HG03060 (cell line): ENCODE measurements around the gene SIAH2.

Source experiments
- ATAC-seq: cut with Tn5 transposase; IDR thresholded peaks from one replicate; pipeline ENCODE4 v1.9.1; 2021; ENCODE audit warnings: low read depth, moderate number of reproducible peaks; ENCODE audit not compliant: unreplicated experiment

SIAH2 gene

GRCh38 chr3:150736316-150736719 lies 26.7 kb downstream of the SIAH2 start:
- ATAC-seq: no peak

- no peak for ATAC-seq
Measured at GRCh38 chr3:150734795-150735119, 28.2 kb downstream of the SIAH2 start.

GRCh38 chr3:150733936-150734794 lies 28.8 kb downstream of the SIAH2 start:
- no peak for ATAC-seq

- no peak for ATAC-seq
Measured at GRCh38 chr3:150733373-150733935, 29.5 kb downstream of the SIAH2 start.

GRCh38 chr3:150729682-150730360 lies 33.1 kb downstream of the SIAH2 start:
- ATAC-seq: no peak

- ATAC-seq: no peak
Measured at GRCh38 chr3:150727653-150728502, 35.1 kb downstream of the SIAH2 start.

- ATAC-seq: no peak
Measured at GRCh38 chr3:150725548-150725947, 37.4 kb downstream of the SIAH2 start.

GRCh38 chr3:150723946-150724345 lies 39.0 kb downstream of the SIAH2 start:
- no peak for ATAC-seq

GRCh38 chr3:150722267-150722666 lies 40.7 kb downstream of the SIAH2 start:
- no peak for ATAC-seq

- ATAC-seq: no peak
Measured at GRCh38 chr3:150721285-150722130, 41.5 kb downstream of the SIAH2 start.

GRCh38 chr3:150720444-150720843 lies 42.5 kb downstream of the SIAH2 start:
- ATAC-seq: no peak

GRCh38 chr3:150710097-150710496 lies 52.9 kb downstream of the SIAH2 start:
- ATAC-seq: no peak

- ATAC-seq: peak; percentile 85
Measured at GRCh38 chr3:150703756-150704344, 59.1 kb downstream of the SIAH2 start, which contains the start of gene ERICH6. TSS of gene ERICH6 (minus strand) at chr3:150703920. CDS start at chr3:150703898, 22 bp downstream.

- ATAC-seq: peak; percentile 12
Measured at GRCh38 chr3:150703299-150703755, 59.6 kb downstream of the SIAH2 start.

GRCh38 chr3:150699068-150699639 lies 63.8 kb downstream of the SIAH2 start:
- no peak for ATAC-seq

GRCh38 chr3:150697646-150698045 lies 65.3 kb downstream of the SIAH2 start:
- ATAC-seq: no peak

GRCh38 chr3:150691414-150692040 lies 71.4 kb downstream of the SIAH2 start:
- ATAC-seq: no peak
